ENCODE measurements around the gene ULK1. TPM values are rescaled to one million over a fixed set of nuclear protein-coding genes. Genes with fewer than 3 reads are reported as not detected.
A peak's percentile ranks its signal among the peaks of the same experiment; 100 is the strongest.

The ULK1 gene
- 10 to 100 TPM; 85.0 to 91.6 TPM for total RNA-seq
- polyA plus RNA-seq (2013, experiment 1 of 2): 14.5 TPM
- polyA plus RNA-seq (2013, experiment 2 of 2): 19.7 TPM
- total RNA-seq: 12.0 to 100 (median 49.4) reads per million in 172 experiments

DNA sequence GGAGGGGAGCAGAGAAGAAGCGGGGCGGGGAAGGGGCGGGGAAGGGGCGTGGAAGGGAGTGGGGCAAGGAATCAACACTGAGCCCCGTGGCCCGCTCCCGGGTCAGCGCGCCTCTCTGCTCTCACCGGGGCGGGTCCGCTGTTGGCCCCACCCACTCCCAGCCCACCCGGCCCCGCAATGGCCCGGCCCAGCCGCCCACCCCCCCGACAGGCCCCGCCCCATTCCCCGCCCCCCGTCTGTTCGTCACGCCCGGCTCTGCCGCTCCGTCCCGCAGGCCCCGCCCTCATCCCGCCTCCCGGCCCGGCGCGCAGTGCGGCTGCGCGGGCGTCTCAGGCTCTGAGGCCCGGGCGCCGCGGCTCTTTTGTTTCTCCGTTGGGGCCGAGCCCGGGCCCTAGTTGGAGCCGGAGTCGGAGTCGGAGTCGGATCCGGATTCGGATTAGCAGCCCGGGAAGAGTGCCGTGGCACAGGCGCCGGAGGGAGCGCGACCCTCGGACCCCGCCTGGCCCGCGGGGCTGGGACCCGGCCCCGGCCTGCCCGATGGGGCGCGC, at the start of gene ULK1:
Gene ULK1, plus strand, starts transcription at position 310 of the 548 bp plus-strand sequence. CDS start 380 bp downstream, outside the sequence.
- peak; percentile 82 for ATAC-seq (ENCODE audit: poor library complexity)
- Histone ChIP-seq H3K4me3 (ENCODE audit: low read length) (peak within 1 kb of the TSS; percentile 71), H3K36me3 (ENCODE audit: insufficient read depth, low read length) (no peaks in the 10 kb centered on the region), H3K27me3 (ENCODE audit: control insufficient read depth in 1 of 2, insufficient read depth in 2 of 2, low read length in 2 of 2) (no peaks in the 10 kb centered on the region), H3K27ac (ENCODE audit: low read depth in 1 of 2, low read length in 2 of 2) (peak within 1 kb of the TSS in 1 of 2 donors; percentile 13), H3K4me1 (ENCODE audit: insufficient read depth, low read length) (peaks cover 31% of the 10 kb centered on the region), H3K9me3 (ENCODE audit: control insufficient read depth in 1 of 2, insufficient read depth in 1 of 2, low read length in 2 of 2) (no peaks in the 10 kb centered on the region)
- POLR2A ChIA-PET: no interaction called here
- intact Hi-C loops (cut with DNase I, micrococcal nuclease): loop anchor here (1.0 to 5.0 kb wide), 4 partner anchors 34 to 188 kb away; partner anchors contain the start of genes EP400 (in 1 of the 2), PUS1 (in 1 of the 2) and SFSWAP (in 1 of the 2)
- peak; percentile 83 to 96 (median 92) for DNase-seq
- Mint-ChIP-seq H3K4me3 (peak within 1 kb of the TSS; percentile 93), H3K27me3 (no peaks in the 10 kb centered on the region), H3K9me3 (no peaks in the 10 kb centered on the region), H3K36me3 (ENCODE audit: low read depth) (peaks cover 9% of the 10 kb centered on the region), H3K4me1 (ENCODE audit: low read depth) (peaks cover 25% of the 10 kb centered on the region), H3K27ac (peak within 1 kb of the TSS; percentile 88)
- CTCF ChIA-PET: no interaction called here
- TF ChIP-seq, protein P1, sequence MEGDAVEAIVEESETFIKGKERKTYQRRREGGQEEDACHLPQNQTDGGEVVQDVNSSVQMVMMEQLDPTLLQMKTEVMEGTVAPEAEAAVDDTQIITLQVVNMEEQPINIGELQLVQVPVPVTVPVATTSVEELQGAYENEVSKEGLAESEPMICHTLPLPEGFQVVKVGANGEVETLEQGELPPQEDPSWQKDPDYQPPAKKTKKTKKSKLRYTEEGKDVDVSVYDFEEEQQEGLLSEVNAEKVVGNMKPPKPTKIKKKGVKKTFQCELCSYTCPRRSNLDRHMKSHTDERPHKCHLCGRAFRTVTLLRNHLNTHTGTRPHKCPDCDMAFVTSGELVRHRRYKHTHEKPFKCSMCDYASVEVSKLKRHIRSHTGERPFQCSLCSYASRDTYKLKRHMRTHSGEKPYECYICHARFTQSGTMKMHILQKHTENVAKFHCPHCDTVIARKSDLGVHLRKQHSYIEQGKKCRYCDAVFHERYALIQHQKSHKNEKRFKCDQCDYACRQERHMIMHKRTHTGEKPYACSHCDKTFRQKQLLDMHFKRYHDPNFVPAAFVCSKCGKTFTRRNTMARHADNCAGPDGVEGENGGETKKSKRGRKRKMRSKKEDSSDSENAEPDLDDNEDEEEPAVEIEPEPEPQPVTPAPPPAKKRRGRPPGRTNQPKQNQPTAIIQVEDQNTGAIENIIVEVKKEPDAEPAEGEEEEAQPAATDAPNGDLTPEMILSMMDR (IDR thresholded peaks at IDR 0.05): no peak

DNA sequence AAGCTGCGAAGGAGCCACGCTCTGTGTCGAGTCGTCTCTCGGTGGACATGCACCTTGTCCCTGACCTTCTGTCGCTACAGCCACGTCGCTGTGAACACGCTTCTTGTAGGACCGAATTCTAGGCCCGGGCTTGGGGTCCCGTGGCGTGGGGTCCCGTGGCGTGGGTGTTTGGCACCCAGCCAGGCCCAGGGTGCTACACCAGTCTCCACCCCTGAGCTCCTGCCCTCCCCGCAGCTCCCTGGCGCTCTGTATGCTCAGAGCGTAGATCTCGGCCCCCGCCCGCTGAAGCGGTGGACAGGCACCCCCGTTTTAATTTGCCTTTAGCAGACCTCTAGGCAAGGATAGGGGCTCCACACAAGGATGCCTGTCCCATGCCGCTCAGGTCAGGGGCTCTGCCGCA, 49.8 kb upstream of the ULK1 start:
- no peaks in the 10 kb centered on the region for H3K9me3 ChIP-seq (ENCODE audit: control insufficient read depth in 1 of 2, insufficient read depth in 1 of 2, low read length in 2 of 2)
- Mint-ChIP-seq H3K27ac (no peak overlapping the region), H3K9me3 (no peaks in the 10 kb centered on the region), H3K4me3 (no peak overlapping the region), H3K27me3 (no peaks in the 10 kb centered on the region), H3K36me3 (ENCODE audit: low read depth) (no peaks in the 10 kb centered on the region), H3K4me1 (ENCODE audit: low read depth) (no peaks in the 10 kb centered on the region)
- no peak overlapping the region for H3K27ac ChIP-seq (ENCODE audit: low read depth in 1 of 2, low read length in 2 of 2)
- ChIA-PET CTCF (no interaction called here), POLR2A (no interaction called here)
- TF ChIP-seq, protein P1 (IDR thresholded peaks at IDR 0.05): no peak
- DNase-seq: no peak
- no peaks in the 10 kb centered on the region for H3K36me3 ChIP-seq (ENCODE audit: insufficient read depth, low read length)
- ATAC-seq (ENCODE audit: poor library complexity): no peak
- no peak overlapping the region for H3K4me3 ChIP-seq (ENCODE audit: low read length)
- H3K4me1 ChIP-seq (ENCODE audit: insufficient read depth, low read length): no peaks in the 10 kb centered on the region
- intact Hi-C loops (cut with DNase I, micrococcal nuclease): no loop called here
- H3K27me3 ChIP-seq (ENCODE audit: control insufficient read depth in 1 of 2, insufficient read depth in 2 of 2, low read length in 2 of 2): no peaks in the 10 kb centered on the region

DNA sequence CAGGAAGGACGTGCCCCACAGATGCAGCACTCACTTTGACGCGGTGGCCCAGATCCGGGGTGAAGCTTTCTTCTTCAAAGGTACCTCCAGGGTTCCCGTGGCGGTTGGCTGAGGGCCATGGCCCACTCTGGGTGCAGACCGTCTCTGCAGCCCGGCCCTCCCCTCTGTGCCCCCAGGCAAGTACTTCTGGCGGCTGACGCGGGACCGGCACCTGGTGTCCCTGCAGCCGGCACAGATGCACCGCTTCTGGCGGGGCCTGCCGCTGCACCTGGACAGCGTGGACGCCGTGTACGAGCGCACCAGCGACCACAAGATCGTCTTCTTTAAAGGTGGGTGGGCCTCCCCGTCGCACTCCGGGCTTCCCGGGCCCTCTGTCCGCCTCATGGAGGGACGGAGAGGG, 49.3 kb upstream of the ULK1 start:
- Mint-ChIP-seq H3K36me3 (ENCODE audit: low read depth) (no peaks in the 10 kb centered on the region), H3K27me3 (no peaks in the 10 kb centered on the region), H3K27ac (no peak overlapping the region), H3K4me3 (no peak overlapping the region), H3K4me1 (ENCODE audit: low read depth) (no peaks in the 10 kb centered on the region), H3K9me3 (no peaks in the 10 kb centered on the region)
- no peak overlapping the region for H3K4me3 ChIP-seq (ENCODE audit: low read length)
- H3K27ac ChIP-seq (ENCODE audit: low read depth in 1 of 2, low read length in 2 of 2): no peak overlapping the region
- POLR2A ChIA-PET: no interaction called here
- H3K27me3 ChIP-seq (ENCODE audit: control insufficient read depth in 1 of 2, insufficient read depth in 2 of 2, low read length in 2 of 2): no peaks in the 10 kb centered on the region
- H3K36me3 ChIP-seq (ENCODE audit: insufficient read depth, low read length): no peaks in the 10 kb centered on the region
- DNase-seq: no peak
- ATAC-seq (ENCODE audit: poor library complexity): no peak
- no peaks in the 10 kb centered on the region for H3K4me1 ChIP-seq (ENCODE audit: insufficient read depth, low read length)
- TF ChIP-seq, protein P1 (IDR thresholded peaks at IDR 0.05): no peak
- intact Hi-C loops (cut with DNase I, micrococcal nuclease): no loop called here
- CTCF ChIA-PET: no interaction called here
- H3K9me3 ChIP-seq (ENCODE audit: control insufficient read depth in 1 of 2, insufficient read depth in 1 of 2, low read length in 2 of 2): no peaks in the 10 kb centered on the region
